AG09319 (cell line): ENCODE measurements around the gene FUNDC1.

Source experiments
- DNase-seq: peaks from one replicate; pipeline ENCODE4 v3.0.0-alpha.2; 2010; ENCODE audit warnings: low read depth; ENCODE audit errors: extremely low read depth
- CTCF ChIP-seq: IDR thresholded peaks from 2 replicates; pipeline ENCODE4 v1.5.1; 2011; ENCODE audit warnings: low read depth, mild to moderate bottlenecking, inconsistent platforms, low read length, moderate library complexity

Gene FUNDC1

GRCh38 chrX:44542567-44543325 lies at the start of gene FUNDC1:
FUNDC1 (minus strand) TSS chrX:44542859; CDS start chrX:44542832, 27 bp downstream.
- peak; percentile 86 for DNase-seq
- TF ChIP-seq CTCF: peak; percentile 40

GRCh38 chrX:44585866-44586265 lies 43.2 kb upstream of the FUNDC1 start:
- DNase-seq: no peak
- TF ChIP-seq CTCF: no peak

GRCh38 chrX:44580466-44580865 lies 37.8 kb upstream of the FUNDC1 start:
- peak; percentile 31 for DNase-seq
- TF ChIP-seq CTCF: no peak

GRCh38 chrX:44572340-44572938 lies 29.8 kb upstream of the FUNDC1 start:
- DNase-seq: no peak
- TF ChIP-seq CTCF: no peak

GRCh38 chrX:44570522-44570921 lies 27.9 kb upstream of the FUNDC1 start:
- DNase-seq: no peak

GRCh38 chrX:44569122-44569521 lies 26.5 kb upstream of the FUNDC1 start:
- peak; percentile 62 for DNase-seq

More at GRCh38 chrX:44570522-44570921, 27.9 kb upstream of the FUNDC1 start:
- no peak for TF ChIP-seq CTCF

More at GRCh38 chrX:44569122-44569521, 26.5 kb upstream of the FUNDC1 start:
- TF ChIP-seq CTCF: no peak
